C4-2B (cell line): ENCODE data around the gene GARRE1.

Experiments
- ZFX ChIP-seq: fragments of 450-650 bp; IDR thresholded peaks from 2 replicates; pipeline ENCODE4 v1.6.1; 2017
- TF ChIP-seq, protein P1 (sequence below): fragments of 450-650 bp; conservative IDR thresholded peaks from 2 replicates; pipeline ENCODE4 v1.5.1; 2017; ENCODE audit warnings: mild to moderate bottlenecking

DNA sequence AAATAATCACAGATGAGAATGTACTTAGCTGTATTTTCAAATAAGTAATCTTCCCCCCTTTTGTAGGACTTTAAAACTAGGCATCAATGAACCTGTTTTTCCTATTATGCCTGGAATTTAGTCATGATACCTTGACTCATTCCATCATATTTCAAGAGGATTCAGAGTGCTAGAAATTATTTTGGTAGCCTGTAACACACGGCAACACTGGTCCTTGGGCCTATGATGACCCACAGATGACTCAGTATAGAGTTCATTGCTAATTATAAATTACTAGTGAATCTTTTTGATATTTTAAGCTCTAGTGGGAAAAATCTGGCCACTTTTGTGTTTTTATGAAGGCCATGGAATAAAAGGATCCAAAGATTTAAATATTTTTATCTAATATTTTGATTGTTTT is 26.0 kb upstream of the GARRE1 start:
- TF ChIP-seq, protein P1, sequence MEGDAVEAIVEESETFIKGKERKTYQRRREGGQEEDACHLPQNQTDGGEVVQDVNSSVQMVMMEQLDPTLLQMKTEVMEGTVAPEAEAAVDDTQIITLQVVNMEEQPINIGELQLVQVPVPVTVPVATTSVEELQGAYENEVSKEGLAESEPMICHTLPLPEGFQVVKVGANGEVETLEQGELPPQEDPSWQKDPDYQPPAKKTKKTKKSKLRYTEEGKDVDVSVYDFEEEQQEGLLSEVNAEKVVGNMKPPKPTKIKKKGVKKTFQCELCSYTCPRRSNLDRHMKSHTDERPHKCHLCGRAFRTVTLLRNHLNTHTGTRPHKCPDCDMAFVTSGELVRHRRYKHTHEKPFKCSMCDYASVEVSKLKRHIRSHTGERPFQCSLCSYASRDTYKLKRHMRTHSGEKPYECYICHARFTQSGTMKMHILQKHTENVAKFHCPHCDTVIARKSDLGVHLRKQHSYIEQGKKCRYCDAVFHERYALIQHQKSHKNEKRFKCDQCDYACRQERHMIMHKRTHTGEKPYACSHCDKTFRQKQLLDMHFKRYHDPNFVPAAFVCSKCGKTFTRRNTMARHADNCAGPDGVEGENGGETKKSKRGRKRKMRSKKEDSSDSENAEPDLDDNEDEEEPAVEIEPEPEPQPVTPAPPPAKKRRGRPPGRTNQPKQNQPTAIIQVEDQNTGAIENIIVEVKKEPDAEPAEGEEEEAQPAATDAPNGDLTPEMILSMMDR: no peak
- no peak for TF ChIP-seq ZFX
